HG03469 (cell line): Measurements from ENCODE around the gene FMNL1.
"Not testable (repeated sequence)": the region's sequence is repeated elsewhere in the genome, so short reads cannot be mapped to it uniquely, and the experiment has no call there.

Experiments used
- ATAC-seq: cut with Tn5 transposase; IDR thresholded peaks from one replicate; pipeline ENCODE4 v1.9.1; 2021; ENCODE audit warnings: mild to moderate bottlenecking, moderate library complexity, moderate number of reproducible peaks; ENCODE audit not compliant: unreplicated experiment

Gene FMNL1

DNA sequence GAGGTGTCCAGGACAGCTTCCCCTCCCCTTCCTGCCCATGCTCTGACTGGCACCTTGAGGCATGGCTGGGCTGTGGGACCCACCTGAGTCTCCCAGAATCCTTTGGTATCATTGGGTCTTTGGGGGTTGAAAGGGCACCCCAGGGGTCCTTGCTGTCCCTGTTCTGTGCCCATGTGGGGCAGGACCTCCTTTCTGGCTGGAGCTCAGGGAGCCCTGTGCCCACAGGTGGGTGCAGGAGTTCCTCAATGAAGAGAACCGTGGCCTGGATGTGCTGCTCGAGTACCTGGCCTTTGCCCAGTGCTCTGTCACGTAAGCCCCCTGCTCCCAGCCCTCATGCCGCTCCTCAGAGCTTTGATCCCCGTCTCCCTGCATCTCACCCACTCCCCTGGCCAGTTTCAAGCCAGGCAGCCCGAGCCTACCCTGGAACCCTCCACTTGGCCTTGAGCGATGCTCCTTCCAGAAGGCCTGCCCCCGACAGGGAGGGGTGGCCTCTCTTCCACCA, 11.8 kb downstream of the FMNL1 start:
- no peak for ATAC-seq

DNA sequence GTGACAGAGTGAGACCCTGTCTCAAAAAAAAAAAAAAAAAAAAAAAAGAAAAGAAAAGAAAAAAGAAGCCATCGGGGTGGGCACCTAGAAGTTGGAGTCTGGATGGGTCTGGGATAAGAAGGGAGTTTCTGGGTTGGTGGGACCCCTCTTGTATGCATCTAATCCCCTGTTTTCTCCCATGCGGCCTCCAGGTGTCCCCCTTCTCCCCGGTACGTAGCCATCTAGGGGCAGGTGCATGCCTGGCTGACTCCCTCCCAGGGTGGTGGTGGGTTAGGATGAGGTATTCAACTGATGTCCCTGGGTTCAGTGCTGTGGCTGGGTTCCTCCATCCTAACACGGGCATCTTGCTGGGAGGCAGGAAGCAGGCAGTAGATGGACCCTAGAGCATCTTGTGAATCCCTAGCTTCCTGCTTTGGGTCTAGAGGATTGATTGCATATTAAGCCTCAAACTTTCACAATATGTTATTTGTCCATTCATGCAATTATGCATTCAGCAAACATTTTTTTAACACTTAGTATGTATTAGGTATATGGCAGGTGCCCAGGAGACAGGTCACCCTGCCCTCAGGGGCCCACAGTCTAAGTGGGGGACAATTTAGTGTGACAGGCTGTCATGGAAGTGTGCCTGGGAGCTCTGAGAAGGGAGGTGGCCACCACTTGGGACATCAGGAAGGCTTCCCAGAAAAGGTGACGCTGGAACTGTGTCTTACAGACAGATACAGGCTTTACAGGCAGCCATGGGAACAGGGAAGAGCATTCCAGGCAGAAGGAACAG, 13.1 kb downstream of the FMNL1 start:
- ATAC-seq = no peak

DNA sequence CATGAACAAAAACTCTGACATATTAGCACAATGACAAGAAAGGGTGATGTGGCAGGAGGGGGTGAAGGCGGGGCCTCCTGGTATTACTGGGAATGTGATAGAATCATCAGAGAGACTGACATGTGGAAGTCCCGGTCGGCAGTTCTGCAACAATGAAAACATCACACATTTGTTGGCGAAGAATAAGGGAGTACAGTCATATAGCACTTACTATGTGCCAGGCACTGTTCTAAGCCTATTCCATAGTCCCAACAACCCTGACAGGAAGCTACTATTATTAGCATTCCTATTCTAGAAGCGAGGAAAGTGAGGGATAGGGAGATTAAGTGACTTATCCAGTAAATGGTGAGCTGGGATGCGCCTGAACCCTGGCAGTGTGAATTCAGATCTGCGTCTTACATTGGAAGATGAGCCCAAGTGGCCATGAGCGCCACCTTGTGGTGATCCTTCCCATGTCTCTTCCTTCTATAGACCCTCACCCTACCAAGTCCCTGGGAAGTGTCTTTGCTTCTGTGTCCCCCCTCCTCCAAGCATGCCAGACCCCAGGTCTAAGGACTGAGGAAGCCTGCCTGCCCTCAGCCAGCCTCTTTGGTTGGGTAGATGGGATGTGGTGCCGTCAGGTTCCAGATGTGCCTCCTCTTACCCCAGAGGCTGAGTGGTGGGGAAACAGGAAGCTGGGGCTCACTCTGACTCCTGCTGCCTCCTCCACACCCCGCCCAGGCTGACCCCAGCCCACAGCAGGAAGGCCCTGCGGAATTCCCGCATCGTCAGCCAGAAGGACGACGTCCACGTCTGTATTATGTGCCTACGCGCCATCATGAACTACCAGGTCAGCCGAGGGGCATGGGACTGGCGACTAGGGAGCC, 14.0 kb downstream of the FMNL1 start:
- ATAC-seq = no peak

DNA sequence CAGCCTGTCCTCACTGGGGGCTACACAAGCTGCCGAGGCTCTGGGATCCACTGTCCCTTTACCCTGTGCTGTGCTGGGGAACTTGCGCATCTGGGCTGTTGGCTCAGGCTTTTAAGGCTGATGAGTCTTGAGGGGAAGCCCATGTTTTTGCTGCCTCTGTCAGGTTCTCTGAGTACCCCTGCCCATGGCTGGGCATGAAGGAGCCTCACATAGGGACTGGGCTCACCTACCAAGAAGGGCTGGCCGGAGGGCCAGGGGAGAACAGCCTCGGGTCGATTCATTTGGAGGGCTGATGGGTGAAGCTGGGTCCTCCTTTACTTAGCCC, 14.6 kb downstream of the FMNL1 start:
- no peak for ATAC-seq

DNA sequence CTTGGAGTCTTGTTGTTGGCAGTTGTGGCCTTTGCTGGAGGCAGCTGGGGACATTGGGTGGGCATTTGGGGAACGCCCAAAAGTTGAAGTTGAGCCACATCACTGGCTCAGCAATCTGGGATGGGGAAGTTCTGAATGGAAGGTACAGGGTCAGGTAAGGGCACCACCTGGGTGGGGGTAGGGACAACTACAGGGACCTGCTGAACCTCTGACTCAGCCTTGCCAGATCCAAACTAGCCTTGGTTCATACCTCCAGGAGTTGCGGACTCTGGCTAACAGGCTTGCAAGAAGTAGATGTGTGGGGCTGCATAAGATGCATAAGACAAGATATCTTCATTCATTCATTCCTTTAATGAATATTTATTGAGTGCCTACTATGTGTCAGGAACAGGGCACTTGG, 16.0 kb downstream of the FMNL1 start:
- no peak for ATAC-seq

DNA sequence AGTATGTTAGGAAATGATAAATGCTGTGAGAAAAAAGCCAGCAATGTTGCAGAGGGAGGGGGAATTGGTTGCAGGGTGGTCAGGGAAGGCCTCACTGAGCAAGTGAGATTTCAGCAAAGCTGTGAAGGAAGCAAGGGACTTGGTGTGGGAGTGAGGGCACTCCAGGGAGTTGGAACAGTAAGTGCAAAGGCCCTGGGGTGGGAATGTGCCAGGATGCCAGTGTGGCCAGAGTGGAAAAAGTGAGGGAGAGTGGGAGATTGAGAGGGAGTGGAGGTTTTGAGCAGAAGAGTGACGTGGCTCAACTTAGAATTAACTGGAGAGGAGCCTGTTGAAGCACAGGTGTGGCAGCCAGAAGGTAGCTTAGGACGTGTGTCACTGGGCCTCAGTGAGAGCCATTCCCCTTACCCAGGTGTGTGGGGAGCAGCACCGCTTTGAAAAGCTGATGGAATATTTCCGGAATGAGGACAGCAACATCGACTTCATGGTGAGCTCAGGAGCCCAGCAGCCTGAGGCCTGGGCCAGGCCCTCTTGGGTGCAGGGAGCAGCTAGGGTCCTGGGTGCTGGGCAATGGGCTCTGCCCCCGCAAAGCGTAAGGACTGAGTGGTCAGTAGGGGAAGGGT, 16.6 kb downstream of the FMNL1 start:
- no peak for ATAC-seq

DNA sequence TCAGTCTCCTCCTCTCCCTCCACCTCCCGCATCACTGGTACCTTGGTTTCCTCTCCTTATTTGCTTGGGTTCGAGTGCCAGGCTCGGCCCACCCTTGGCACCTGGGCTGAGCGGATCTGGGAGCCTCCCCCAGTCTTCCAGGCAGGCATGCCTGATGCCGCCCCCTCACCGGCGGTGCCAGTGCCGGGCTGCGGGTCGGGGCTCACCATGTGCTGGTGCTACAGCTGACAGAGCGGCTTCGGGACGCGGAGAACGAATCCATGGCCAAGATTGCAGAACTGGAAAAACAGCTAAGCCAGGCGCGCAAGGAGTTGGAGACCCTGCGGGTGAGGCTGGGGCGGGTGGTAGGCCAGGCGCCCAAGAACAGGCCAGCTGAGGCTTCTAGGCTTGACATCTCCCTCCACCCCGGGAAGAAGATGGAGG, 19.2 kb downstream of the FMNL1 start:
- no peak for ATAC-seq

DNA sequence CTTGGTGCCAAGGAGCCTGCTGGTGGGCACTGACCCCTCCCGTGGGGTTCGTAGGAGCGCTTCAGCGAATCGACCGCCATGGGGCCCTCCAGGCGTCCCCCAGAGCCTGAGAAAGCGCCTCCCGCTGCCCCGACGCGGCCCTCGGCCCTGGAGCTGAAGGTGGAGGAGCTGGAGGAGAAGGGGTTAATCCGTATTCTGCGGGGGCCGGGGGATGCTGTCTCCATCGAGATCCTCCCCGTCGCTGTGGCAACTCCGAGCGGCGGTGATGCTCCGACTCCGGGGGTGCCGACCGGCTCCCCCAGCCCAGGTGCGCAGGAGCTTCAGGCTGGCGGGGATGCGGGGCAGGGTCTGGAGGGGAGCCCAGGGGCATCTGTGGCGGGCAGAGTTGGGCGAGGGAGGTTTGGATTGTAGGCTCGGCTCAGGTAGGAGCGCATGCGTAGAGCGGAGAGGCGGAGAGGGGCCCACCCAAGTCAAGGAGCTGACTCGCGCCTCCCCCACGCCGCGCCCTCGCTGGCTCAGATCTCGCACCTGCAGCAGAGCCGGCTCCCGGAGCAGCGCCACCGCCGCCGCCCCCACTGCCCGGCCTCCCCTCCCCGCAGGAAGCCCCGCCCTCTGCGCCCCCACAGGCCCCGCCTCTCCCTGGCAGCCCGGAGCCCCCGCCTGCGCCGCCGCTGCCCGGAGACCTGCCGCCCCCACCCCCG, 19.8 kb downstream of the FMNL1 start:
- ATAC-seq = no peak

DNA sequence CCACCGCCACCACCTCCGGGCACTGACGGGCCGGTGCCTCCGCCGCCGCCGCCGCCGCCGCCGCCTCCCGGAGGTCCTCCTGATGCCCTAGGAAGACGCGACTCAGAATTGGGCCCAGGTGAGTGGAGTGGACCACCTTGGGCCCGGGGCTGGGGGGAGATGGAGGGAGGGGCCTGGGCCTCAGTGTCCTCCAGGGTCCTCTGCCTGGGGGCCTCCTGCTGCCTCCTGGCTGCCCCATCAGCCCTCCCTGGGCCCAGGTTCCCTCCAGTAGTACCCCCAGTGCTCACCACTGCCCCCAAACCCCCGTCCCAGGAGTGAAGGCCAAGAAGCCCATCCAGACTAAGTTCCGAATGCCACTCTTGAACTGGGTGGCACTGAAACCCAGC, 20.3 kb downstream of the FMNL1 start:
- ATAC-seq = no peak

DNA sequence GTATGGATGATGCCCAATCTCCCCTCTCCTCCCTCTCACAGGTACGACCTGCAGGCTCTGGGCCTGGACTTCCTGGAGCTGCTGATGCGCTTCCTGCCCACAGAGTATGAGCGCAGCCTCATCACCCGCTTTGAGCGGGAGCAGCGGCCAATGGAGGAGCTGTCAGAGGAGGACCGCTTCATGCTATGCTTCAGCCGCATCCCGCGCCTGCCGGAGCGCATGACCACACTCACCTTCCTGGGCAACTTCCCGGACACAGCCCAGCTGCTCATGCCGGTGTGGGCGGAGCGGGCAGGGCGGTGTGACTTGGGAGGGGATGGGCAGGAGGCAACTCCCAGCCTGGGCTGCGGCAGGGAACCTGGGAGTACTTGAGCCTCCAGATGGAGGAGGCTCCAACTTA, 22.1 kb downstream of the FMNL1 start:
- no peak for ATAC-seq

DNA sequence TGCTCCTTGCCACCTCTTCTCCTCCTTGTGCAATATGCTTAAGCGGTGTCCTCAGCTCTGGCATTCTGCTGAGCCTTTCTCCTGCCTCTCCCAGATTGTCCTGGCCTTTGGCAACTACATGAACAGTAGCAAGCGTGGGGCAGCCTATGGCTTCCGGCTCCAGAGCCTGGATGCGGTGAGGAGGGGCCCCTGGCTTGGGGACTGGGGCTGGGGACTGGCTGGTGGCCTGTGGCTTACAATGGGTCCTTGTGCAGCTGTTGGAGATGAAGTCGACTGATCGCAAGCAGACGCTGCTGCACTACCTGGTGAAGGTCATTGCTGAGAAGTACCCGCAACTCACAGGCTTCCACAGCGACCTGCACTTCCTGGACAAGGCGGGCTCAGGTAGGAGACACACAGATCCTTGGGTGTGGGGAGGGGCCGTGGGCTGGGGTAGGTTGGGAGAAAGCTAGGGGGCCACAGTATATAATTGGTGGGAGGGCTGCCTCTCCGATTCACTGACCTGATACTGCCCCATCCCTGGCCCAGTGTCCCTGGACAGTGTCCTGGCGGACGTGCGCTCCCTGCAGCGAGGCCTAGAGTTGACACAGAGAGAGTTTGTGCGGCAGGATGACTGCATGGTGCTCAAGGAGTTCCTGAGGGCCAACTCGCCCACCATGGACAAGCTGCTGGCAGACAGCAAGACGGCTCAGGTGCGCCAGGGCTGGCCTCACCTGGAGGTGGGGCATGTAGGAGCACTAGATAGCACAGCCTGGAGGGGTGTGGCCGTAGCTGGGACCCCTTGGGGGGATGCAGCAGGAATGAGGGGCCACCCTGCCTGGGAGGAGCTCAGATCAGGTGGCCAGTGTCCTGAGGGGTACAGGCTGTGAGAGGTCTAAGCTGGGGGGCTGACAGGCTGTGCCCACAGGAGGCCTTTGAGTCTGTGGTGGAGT, 23.3 kb downstream of the FMNL1 start:
- ATAC-seq = no peak

DNA sequence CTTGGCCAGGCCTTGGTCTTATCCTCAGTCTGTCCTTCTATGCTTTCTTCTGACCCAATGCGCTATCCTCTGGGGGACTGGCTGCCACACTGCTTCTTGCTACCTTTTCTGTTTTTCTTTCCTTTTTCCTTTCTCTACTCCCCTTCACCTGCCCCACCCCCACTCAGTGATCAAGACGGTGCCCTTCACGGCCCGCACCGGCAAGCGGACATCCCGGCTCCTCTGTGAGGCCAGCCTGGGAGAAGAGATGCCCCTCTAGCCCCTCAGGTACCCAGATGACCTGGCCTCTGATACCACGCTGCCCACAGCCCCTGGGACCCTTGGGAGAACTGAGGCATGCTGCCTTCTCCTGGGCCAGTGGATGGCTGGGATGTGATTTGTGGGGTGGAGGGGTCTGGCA, 24.7 kb downstream of the FMNL1 start:
- ATAC-seq = no peak

DNA sequence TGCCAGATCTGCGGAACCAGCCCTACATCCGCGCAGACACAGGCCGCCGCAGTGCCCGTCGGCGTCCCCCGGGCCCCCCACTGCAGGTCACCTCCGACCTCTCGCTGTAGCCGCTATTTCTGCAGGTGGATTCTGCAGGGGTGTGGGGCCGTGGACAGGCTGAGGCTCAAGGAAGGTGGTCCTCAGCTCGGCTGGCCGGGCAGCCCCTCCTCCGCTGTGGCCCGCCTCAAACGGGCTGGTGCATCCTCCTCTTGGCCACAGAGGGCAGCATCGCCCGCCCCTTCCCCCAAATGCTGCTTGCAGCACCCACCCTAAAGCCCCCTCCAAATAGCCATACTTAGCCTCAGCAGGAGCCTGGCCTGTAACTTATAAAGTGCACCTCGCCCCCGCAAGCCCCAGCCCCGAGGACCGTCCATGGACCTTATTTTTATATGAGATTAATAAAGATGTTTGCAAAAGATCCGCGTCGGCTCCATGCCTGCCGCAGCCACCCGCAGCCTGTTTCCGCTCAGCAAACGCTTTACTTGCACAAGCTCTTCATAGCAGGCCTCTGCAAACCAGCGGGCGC, 25.3 kb downstream of the FMNL1 start:
- no peak for ATAC-seq

DNA sequence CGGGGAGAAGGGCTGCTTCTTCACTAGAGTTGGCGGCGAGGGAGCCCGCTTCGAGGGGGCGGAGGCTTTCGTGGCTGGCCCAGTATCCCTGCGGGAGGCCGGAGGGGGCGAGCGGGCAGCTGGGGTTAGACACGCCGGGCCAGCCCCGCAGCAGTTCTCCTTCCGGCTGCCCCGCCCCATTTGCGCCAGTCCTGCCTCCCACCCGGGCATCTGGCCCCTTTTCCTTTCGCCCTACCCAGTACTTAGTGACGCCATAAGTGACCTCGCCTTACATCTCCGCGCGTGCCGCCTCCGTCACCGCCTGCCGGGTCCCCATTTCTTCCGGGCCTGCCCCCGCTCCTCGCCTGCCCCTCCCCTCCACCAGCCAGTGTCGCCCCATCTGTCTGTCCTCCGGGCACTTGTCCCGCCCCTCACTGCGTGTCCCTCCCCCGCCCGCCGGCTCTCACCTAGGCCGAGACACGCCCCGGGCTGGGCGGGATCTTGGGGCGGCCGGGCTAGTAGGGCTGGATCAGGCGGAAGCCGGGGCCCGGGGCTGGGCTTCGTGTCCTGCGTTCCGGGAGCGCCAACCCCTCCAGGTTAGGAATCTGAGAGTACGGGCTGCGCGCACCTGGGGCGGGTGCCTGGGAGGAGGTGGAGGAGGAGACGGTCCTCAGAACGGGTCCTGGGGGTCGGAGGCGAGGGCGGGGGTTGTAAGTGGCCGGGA, 25.9 kb downstream of the FMNL1 start:
- ATAC-seq = peak; percentile 32

DNA sequence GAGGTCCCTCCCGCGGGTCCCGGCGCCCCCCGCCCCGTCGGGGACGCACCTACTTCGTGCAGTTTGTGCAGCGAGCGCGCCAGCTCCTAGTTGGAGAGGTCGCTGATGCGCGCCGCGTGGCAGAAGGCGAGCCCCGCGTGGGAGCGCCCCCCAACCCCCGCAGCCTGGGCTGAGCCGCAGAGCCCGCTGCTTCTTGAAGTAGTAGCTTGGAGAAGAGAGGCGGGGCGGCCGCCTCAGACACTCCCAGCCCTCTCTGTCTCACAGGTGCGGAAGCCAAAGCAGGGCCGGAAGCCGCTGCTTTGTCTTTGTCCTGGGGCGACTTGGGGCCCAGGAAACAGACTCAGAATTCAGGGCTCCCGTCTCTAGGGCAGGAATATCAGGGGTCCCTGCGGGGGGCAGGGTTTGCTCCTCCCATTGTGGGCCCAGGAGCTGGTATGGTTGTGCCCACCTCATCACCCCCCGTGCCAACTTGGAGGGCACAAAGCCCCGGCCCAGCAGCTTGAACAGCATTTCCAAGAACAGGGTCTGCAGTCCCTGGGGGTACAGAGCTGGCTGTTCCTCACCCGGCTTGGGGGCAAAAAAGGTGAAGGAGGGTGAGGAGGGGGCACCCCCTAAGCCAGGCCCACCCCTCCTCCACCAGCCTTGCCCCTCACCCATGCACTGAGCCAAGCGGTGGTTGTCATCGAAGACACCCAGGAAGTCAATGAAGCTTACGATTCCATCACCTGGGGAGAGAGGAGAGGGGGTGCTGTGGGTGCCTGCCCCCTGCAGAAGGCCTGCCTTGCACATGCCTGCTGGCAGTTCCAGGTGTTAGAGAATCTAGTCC, 26.7 kb downstream of the FMNL1 start:
- ATAC-seq = peak; percentile 31

DNA sequence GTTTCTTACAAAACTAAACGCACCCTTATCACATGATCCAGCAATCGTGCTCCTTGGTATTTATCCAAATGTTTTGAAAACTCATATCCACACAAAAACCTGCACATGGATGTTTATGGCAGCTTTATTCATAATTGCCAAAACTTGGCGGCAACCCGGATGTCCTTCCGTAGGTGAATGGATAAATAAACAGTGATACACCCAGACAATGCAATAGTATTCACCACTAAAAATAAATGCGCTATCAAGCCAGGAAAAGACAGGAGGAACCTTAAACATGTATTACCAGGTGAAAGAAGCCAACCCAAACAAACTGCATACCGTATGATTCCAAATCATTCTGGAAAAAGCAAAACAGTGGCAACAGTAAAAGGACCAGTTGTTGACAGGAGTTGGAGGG, 30.2 kb downstream of the FMNL1 start:
- no peak for ATAC-seq

DNA sequence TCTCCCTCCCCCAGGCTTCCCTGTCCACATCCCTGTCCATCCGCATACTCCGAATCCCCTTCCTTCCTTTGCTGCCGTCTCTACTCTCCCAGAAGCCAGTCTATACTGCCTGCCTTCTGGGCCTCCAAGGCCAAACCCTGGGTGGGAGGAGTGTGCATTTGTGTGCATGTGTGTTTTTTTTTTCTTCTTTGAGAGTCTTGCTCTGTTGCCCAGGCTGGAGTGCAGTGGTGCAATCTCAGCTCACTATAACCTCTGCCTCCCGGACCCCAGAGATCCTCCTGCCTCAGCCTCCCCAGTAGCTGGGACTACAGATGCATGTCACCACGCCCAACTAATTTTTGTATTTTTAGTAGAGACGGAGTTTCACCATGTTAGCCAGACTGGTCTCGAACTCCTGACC, 31.6 kb downstream of the FMNL1 start:
- not testable (repeated sequence) for ATAC-seq

DNA sequence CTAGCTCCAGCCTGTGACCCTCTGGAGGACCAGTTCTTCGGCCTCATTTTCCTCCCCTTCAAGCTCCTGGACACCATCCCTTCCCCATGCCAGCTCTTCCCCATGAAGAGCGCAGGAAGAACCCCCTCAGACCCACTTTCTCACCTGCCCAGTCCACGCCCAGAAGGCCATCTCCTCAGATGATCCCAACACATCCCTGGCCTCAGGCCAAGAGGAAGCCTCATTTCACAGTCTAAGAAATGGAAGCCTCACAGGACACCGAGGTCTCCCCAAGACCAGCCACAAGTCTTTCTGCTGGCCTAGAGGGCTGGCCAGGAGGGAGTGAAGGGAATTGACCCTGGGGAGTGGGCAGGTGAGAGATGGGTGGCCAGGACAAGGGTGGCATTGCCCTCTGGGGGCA, 32.2 kb downstream of the FMNL1 start:
- no peak for ATAC-seq
